Measurements from ENCODE around the gene ZNF616.

DNA sequence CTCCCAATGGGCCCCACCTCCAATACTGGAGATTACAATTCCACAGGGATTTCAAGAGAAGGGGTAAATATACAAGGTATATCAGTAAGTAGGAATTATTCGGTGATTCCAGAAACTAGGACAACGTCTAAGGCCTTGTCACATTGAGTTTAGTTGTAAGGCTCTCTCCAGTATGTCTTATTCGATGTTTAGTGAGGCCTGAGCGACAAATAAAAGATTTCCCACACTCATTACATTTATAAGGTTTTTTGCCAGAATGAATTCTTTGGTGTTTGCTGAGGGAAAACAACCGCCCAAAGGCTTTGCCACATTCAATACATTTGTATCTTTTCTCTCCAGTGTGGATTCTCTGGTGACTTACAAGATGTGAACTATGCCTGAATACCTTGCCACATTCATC lies 25.0 kb downstream of the ZNF616 start:
- TF ChIP-seq EP300 (IDR thresholded peaks at IDR 0.05; ENCODE audit: borderline replicate concordance in 1 of 2, low read depth in 1 of 2, low read length in 1 of 2) (no peak), CTCF (IDR thresholded peaks at IDR 0.05) (no peak), FOXJ3 (CRISPR knock-in tag; IDR thresholded peaks at IDR 0.05) (no peak), RXRA (IDR thresholded peaks at IDR 0.05; ENCODE audit: borderline replicate concordance, low read depth) (no peak)
- TF ChIP-seq, protein P1, sequence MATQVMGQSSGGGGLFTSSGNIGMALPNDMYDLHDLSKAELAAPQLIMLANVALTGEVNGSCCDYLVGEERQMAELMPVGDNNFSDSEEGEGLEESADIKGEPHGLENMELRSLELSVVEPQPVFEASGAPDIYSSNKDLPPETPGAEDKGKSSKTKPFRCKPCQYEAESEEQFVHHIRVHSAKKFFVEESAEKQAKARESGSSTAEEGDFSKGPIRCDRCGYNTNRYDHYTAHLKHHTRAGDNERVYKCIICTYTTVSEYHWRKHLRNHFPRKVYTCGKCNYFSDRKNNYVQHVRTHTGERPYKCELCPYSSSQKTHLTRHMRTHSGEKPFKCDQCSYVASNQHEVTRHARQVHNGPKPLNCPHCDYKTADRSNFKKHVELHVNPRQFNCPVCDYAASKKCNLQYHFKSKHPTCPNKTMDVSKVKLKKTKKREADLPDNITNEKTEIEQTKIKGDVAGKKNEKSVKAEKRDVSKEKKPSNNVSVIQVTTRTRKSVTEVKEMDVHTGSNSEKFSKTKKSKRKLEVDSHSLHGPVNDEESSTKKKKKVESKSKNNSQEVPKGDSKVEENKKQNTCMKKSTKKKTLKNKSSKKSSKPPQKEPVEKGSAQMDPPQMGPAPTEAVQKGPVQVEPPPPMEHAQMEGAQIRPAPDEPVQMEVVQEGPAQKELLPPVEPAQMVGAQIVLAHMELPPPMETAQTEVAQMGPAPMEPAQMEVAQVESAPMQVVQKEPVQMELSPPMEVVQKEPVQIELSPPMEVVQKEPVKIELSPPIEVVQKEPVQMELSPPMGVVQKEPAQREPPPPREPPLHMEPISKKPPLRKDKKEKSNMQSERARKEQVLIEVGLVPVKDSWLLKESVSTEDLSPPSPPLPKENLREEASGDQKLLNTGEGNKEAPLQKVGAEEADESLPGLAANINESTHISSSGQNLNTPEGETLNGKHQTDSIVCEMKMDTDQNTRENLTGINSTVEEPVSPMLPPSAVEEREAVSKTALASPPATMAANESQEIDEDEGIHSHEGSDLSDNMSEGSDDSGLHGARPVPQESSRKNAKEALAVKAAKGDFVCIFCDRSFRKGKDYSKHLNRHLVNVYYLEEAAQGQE (IDR thresholded peaks at IDR 0.05; ENCODE audit: low read depth, low read length) = no peak

Data from SK-N-SH (cell line).